Measurements from ENCODE around the gene LUC7L. TPM values are rescaled to one million over a fixed set of nuclear protein-coding genes. Genes with fewer than 3 reads are reported as not detected.
"Not testable (repeated sequence)": the region's sequence is repeated elsewhere in the genome, so short reads cannot be mapped to it uniquely, and the experiment has no call there.

The LUC7L gene
- total RNA-seq, 4 donors from 2014 or later = 18.4 to 53.5 (median 31.1) TPM

GRCh38 chr16:170788-171187 is 58.5 kb downstream of the LUC7L start:
- intact Hi-C loops (cut with DNase I; ENCODE audit: low total_unique reads) = no loop called here
- TF ChIP-seq, protein P1, sequence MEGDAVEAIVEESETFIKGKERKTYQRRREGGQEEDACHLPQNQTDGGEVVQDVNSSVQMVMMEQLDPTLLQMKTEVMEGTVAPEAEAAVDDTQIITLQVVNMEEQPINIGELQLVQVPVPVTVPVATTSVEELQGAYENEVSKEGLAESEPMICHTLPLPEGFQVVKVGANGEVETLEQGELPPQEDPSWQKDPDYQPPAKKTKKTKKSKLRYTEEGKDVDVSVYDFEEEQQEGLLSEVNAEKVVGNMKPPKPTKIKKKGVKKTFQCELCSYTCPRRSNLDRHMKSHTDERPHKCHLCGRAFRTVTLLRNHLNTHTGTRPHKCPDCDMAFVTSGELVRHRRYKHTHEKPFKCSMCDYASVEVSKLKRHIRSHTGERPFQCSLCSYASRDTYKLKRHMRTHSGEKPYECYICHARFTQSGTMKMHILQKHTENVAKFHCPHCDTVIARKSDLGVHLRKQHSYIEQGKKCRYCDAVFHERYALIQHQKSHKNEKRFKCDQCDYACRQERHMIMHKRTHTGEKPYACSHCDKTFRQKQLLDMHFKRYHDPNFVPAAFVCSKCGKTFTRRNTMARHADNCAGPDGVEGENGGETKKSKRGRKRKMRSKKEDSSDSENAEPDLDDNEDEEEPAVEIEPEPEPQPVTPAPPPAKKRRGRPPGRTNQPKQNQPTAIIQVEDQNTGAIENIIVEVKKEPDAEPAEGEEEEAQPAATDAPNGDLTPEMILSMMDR (IDR thresholded peaks at IDR 0.05 in 4 of 5, conservative IDR thresholded peaks at IDR 0.05 in 1 of 5) = no peak
- no peak for TF ChIP-seq POLR2A (IDR thresholded peaks at IDR 0.05)
- no peak overlapping the region for H3K27ac ChIP-seq
- in situ Hi-C loops (cut with MboI; ENCODE audit: low sequenced_read_pairs in 4 of 4) = no loop called here
- H3K4me1 ChIP-seq = peaks cover 0 to 9% of the 10 kb centered on the region in 2 donors
- no peak for ATAC-seq
- no peak overlapping the region for H3K4me3 ChIP-seq
- H3K36me3 ChIP-seq = no peaks in the 10 kb centered on the region
- no peak for DNase-seq
- H3K27me3 ChIP-seq = peaks cover 68 to 77% (median 69%) of the 10 kb centered on the region in 3 donors
- H3K9me3 ChIP-seq = no peaks in the 10 kb centered on the region

DNA sequence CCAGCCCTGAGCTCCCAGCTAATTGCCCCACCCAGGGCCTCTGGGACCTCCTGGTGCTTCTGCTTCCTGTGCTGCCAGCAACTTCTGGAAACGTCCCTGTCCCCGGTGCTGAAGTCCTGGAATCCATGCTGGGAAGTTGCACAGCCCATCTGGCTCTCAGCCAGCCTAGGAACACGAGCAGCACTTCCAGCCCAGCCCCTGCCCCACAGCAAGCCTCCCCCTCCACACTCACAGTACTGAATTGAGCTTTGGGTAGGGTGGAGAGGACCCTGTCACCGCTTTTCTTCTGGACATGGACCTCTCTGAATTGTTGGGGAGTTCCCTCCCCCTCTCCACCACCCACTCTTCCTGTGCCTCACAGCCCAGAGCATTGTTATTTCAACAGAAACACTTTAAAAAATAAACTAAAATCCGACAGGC is 59.2 kb downstream of the LUC7L start:
- H3K4me3 ChIP-seq; DNase-seq; H3K27ac ChIP-seq; H3K36me3 ChIP-seq; in situ Hi-C loops (cut with MboI; ENCODE audit: low sequenced_read_pairs in 4 of 4); intact Hi-C loops (cut with DNase I; ENCODE audit: low total_unique reads); H3K9me3 ChIP-seq; ATAC-seq: not testable (repeated sequence)
- Histone ChIP-seq H3K4me1 (peaks cover 0 to 16% of the 10 kb centered on the region in 2 donors), H3K27me3 (peaks cover 69 to 77% (median 70%) of the 10 kb centered on the region in 3 donors)

DNA sequence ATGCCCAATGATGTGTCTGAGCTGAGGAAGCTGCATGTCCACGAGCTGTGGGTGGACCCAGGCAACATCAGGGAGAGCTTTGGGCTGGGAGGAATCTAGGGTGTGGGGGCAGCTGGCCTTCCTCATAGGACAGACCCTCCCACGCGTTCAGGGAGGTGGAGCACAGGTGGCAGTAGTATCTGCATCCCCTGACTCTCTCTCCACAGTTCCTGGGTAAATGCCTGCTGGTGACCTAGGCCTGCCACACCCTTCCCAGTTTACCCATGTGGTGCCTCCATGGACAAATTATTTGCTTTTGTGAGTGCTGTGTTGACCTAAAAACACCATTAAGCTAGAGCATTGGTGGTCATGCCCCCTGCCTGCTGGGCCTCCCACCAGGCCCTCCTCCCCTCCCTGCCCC is 60.2 kb downstream of the LUC7L start:
- peaks cover 63 to 71% (median 66%) of the 10 kb centered on the region in 3 donors for H3K27me3 ChIP-seq
- intact Hi-C loops (cut with DNase I; ENCODE audit: low total_unique reads) (no loop called here), in situ Hi-C loops (cut with MboI; ENCODE audit: low sequenced_read_pairs in 4 of 4) (no loop called here)
- no peaks in the 10 kb centered on the region for H3K9me3 ChIP-seq
- ATAC-seq (no peak), DNase-seq (no peak)
- no peak for TF ChIP-seq POLR2A (IDR thresholded peaks at IDR 0.05)
- TF ChIP-seq, protein P1 (IDR thresholded peaks at IDR 0.05 in 4 of 5, conservative IDR thresholded peaks at IDR 0.05 in 1 of 5) = no peak
- no peak overlapping the region for H3K27ac ChIP-seq
- peaks cover 0 to 18% of the 10 kb centered on the region in 2 donors for H3K4me1 ChIP-seq
- no peak overlapping the region for H3K4me3 ChIP-seq
- H3K36me3 ChIP-seq = no peaks in the 10 kb centered on the region

DNA sequence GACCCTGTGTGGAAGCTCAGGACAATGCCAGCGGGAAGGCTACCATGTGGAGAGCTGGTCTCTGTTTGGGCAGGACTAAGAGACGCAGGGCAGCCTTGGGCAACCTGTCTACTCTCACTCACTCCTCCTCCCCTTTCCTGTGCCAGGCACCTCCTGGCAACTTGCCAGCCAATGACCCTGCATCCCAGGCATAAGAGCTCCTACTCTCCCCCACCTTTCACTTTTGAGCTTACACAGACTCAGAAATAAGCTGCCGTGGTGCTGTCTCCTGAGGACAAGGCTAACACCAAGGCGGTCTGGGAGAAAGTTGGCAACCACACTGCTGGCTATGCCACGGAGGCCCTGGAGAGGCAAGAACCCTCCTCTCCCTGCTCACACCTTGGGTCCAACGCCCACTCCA is 60.8 kb downstream of the LUC7L start:
- Histone ChIP-seq H3K9me3 (no peaks in the 10 kb centered on the region), H3K27me3 (peaks cover 63 to 69% (median 64%) of the 10 kb centered on the region in 3 donors), H3K27ac (no peak overlapping the region), H3K4me1 (peaks cover 0 to 18% of the 10 kb centered on the region in 2 donors), H3K4me3 (no peak overlapping the region), H3K36me3 (no peaks in the 10 kb centered on the region)
- in situ Hi-C loops (cut with MboI; ENCODE audit: low sequenced_read_pairs in 4 of 4) (no loop called here), intact Hi-C loops (cut with DNase I; ENCODE audit: low total_unique reads) (no loop called here)
- ATAC-seq (no peak), DNase-seq (no peak)
- TF ChIP-seq POLR2A (IDR thresholded peaks at IDR 0.05) = no peak
- TF ChIP-seq, protein P1 (IDR thresholded peaks at IDR 0.05 in 4 of 5, conservative IDR thresholded peaks at IDR 0.05 in 1 of 5) = no peak

DNA sequence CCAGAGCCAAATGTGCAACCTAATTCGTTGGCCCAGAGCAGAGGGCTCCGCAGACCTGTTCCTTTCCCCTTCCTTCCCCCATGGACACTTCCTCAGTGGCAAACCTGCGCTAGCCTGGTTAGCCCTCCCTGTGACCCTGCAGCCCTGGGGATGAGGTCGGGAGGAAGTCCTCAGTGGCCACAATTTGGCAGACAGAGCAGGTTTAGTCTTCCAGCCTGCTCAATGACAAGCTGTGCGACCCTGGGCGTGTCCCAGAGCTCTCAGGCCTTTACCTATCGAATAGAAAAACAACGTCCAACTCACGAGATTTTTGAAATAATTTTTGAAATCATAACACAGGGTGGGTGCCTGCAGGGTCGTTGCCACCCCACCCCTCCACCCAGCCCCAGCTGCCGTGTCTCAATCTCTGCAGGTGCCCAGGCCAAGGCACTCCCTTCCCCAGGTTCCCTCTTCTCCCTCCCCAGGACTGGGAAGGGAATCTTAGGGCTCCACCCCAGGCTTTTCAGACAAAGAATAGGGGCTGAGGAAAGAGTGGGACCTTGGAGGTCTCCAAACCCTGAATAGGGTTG is 62.0 kb downstream of the LUC7L start:
- Histone ChIP-seq H3K4me1 (peaks cover 0 to 18% of the 10 kb centered on the region in 2 donors), H3K27ac (no peak overlapping the region), H3K4me3 (no peak overlapping the region), H3K27me3 (peaks cover 61 to 68% (median 63%) of the 10 kb centered on the region in 3 donors), H3K9me3 (no peaks in the 10 kb centered on the region), H3K36me3 (no peaks in the 10 kb centered on the region)
- ATAC-seq = no peak
- no peak for TF ChIP-seq POLR2A (IDR thresholded peaks at IDR 0.05)
- TF ChIP-seq, protein P1 (IDR thresholded peaks at IDR 0.05 in 4 of 5, conservative IDR thresholded peaks at IDR 0.05 in 1 of 5) = no peak
- in situ Hi-C loops (cut with MboI; ENCODE audit: low sequenced_read_pairs in 4 of 4) (no loop called here), intact Hi-C loops (cut with DNase I; ENCODE audit: low total_unique reads) (no loop called here)
- DNase-seq = no peak

All from gastrocnemius medialis (tissue), 4 donors.